Prostate gland (tissue), 2 donors: Measurements from ENCODE around the gene C16orf89. TPM values are rescaled to one million over a fixed set of nuclear protein-coding genes. Genes with fewer than 3 reads are reported as not detected.
"Not testable (repeated sequence)": the region's sequence is repeated elsewhere in the genome, so short reads cannot be mapped to it uniquely, and the experiment has no call there.

Experiments used
- DNase-seq: peaks from one replicate; pipeline ENCODE4 v3.0.0-alpha.2; 2019; ENCODE audit warnings: low spot score
- H3K27ac ChIP-seq, 2 donors: fragments of 200-600 bp; sonication (generic); 2 replicates each; pipeline ENCODE4 v1.5.1; 2017 to 2019
- H3K27me3 ChIP-seq: fragments of 200-600 bp; sonication (generic); replicated peaks from 2 replicates; pipeline ENCODE4 v1.5.1; 2019; ENCODE audit not compliant: insufficient read depth
- H3K36me3 ChIP-seq, 2 donors: fragments of 200-600 bp; sonication (generic); 1 replicate in 1 of 2; 2 replicates in 1 of 2; pipeline versions ENCODE4 v1.5.1 to v1.8.1; 2017 to 2019
- H3K4me1 ChIP-seq: fragments of 200-600 bp; sonication (generic); replicated peaks from 2 replicates; pipeline ENCODE4 v1.5.1; 2019
- H3K4me3 ChIP-seq, 2 donors: fragments of 200-600 bp; sonication (generic); 2 replicates each; pipeline ENCODE4 v1.5.1; 2017 to 2019
- H3K9me3 ChIP-seq: fragments of 200-600 bp; sonication (generic); 2 replicates; pipeline ENCODE4 v1.5.1; 2017
- CTCF ChIP-seq, 4 experiments: fragments of 200-600 bp in 2 of 4; fragments of 450-650 bp in 2 of 4; sonication (generic) in 2 of 4; IDR thresholded peaks; 1 replicate in 3 of 4; 2 replicates in 1 of 4; pipeline ENCODE4 v1.5.1; 2016 to 2019; ENCODE audit warnings: antibody characterized with exemption in 4 of 4, mild to moderate bottlenecking in 2 of 4, moderate library complexity in 2 of 4
- POLR2A ChIP-seq: fragments of 450-650 bp; IDR thresholded peaks from one replicate; pipeline ENCODE4 v1.6.1; 2016; ENCODE audit warnings: antibody characterized with exemption, mild to moderate bottlenecking
- POLR2AphosphoS5 ChIP-seq: sonication (generic); formaldehyde crosslinking; IDR thresholded peaks from one replicate; pipeline ENCODE4 v1.6.1; 2017; ENCODE audit warnings: antibody characterized with exemption
- WGBS: methylation state at CpG from one replicate; pipeline ENCODE4 v1.1.5; 2018; 5-methylcytosine and 5-hydroxymethylcytosine counted together
- intact Hi-C: fragments of 100-400 bp; cut with DNase I; formaldehyde crosslinking; loops from one replicate; pipeline ENCODE4 v1.14.2; 2022
- total RNA-seq, 2 donors: library from RNA; depleted of rRNA; stranded (reverse); fragments of >200 nt; gene quantifications; one replicate each; pipeline ENCODE4 v1.1.0, GENCODE V29; 2016

The C16orf89 gene
- 10 to 100 TPM in 1 of 2 donors, 1 to 10 TPM in 1; 6.6 to 29.4 TPM for total RNA-seq

DNA sequence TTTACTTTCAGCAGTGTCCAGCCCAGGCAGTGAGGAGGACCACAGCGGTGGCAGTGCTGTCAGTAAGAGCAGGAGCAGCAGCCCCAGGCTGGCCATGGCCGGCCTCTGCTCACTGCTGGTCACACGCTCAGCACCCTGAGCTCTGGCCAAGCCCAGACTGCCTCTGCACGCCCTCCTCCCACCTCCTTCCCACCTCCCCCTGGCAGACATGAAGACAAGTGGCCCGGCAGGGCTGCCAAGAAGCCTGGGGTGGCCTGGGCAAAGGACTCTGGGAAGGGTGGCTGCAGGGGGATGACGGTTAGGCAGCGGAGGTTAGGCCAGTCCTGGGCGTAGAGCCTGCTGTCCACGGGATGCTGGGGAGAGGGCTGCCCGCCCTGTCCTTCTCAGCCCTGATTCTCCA lies at the start of gene C16orf89:
Gene C16orf89, minus strand, starts transcription at position 144 of the 400 bp plus-strand sequence. Its CDS starts 48 bp downstream, at position 96.
- no peak within 1 kb of the TSS for H3K4me3 ChIP-seq
- 49% methylated on average over 10 of the region's 10 CpGs for WGBS

GRCh38 chr16:5110933-5111332 lies 45.2 kb upstream of the C16orf89 start:
- DNase-seq, H3K9me3 ChIP-seq, H3K36me3 ChIP-seq, H3K27ac ChIP-seq, H3K4me1 ChIP-seq, H3K27me3 ChIP-seq, intact Hi-C loops, H3K4me3 ChIP-seq: not testable (repeated sequence)
- 86% methylated on average over 10 of the region's 10 CpGs for WGBS

More for the DNA sequence above, at the start of gene C16orf89:
- Histone ChIP-seq H3K27ac (no peak within 1 kb of the TSS), H3K36me3 (no peaks in the 10 kb centered on the region), H3K27me3 (no peaks in the 10 kb centered on the region), H3K9me3 (no peaks in the 10 kb centered on the region), H3K4me1 (no peaks in the 10 kb centered on the region)
- no peak for TF ChIP-seq POLR2A
- TF ChIP-seq CTCF (IDR thresholded peaks at IDR 0.05) = no peak
- no peak for TF ChIP-seq POLR2AphosphoS5
- DNase-seq = no peak
- intact Hi-C loops = no loop called here

DNA sequence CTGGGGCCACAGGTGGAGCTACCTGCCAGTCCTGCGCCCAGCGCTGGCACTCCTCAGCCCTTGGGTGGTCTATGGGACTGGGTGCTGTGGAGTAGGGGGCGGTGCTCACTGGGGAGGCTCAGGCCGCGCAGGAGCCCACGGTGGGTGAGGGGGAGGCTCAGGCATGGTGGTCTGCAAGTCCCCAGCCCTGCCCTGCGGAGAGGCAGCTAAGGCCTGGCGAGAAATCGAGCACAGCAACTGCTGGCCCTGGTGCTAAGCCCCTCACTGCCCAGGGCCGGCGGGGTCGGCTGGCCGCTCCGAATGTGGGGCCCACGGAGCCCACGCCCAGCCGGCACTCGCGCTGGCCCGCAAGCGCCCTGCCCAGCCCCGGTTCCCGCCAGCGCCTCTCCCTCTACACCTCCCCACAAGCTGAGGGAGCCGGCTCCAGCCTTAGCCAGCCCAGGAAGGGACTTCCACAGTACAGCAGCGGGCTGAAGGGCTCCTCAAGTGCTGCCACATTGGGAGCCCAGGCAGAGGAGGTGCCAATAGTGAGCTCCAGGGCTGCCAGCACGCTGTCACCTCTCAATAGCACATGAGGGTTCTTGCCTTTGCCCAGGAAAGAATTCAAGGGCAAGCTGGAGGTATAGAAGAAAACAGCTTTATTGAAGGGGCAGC lies 42.9 kb upstream of the C16orf89 start:
- intact Hi-C loops = no loop called here
- Histone ChIP-seq H3K4me1 (no peaks in the 10 kb centered on the region), H3K9me3 (no peaks in the 10 kb centered on the region), H3K4me3 (no peak overlapping the region), H3K27me3 (no peaks in the 10 kb centered on the region), H3K27ac (no peak overlapping the region), H3K36me3 (no peaks in the 10 kb centered on the region)
- DNase-seq = no peak
- WGBS = 90% methylated on average over 26 of the region's 27 CpGs
- TF ChIP-seq CTCF (IDR thresholded peaks at IDR 0.05) = no peak
- TF ChIP-seq POLR2A = no peak
- no peak for TF ChIP-seq POLR2AphosphoS5

DNA sequence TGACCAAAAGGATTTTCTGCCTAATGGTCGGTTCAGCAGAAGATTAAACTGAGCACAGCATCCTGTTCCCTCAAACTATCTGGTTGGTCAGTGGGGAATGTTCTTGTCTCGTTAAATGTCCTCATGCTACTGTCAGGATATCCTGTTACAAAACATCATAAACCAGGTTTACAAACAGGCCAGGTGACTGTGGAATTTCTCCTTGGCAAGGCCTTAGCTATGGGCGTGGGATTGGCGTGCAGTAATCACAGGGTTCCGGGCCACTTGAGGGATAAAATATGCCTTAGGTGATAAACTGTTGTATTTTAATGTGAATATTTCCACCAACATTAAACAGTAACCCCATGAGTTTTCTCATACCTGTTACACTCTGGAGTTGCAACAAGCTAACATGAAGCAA lies 39.3 kb upstream of the C16orf89 start:
- H3K9me3 ChIP-seq, intact Hi-C loops, H3K27me3 ChIP-seq, H3K4me3 ChIP-seq, H3K27ac ChIP-seq, H3K36me3 ChIP-seq, H3K4me1 ChIP-seq: not testable (repeated sequence)
- peak; percentile 85 for TF ChIP-seq POLR2AphosphoS5
- WGBS = 28% methylated on average over 5 of the region's 5 CpGs
- DNase-seq = peak; percentile 46

GRCh38 chr16:5103296-5104032 lies 37.7 kb upstream of the C16orf89 start:
- H3K36me3 ChIP-seq, intact Hi-C loops, H3K27me3 ChIP-seq, H3K9me3 ChIP-seq, H3K4me1 ChIP-seq, H3K27ac ChIP-seq, DNase-seq, H3K4me3 ChIP-seq: not testable (repeated sequence)
- whole genome bisulfite sequencing = 90% methylated on average over 12 of the region's 12 CpGs

GRCh38 chr16:5099174-5099573 lies 33.4 kb upstream of the C16orf89 start:
- intact Hi-C loops, H3K4me1 ChIP-seq, H3K27me3 ChIP-seq, H3K36me3 ChIP-seq, DNase-seq, H3K4me3 ChIP-seq, H3K9me3 ChIP-seq: not testable (repeated sequence)
- WGBS = 1% methylated on average over 4 of the region's 4 CpGs
- peak; percentile 20 for TF ChIP-seq POLR2AphosphoS5
- peak overlapping the region; percentile 92 for H3K27ac ChIP-seq
